Measurements from ENCODE around the gene TMEM94.

Gene TMEM94

GRCh38 chr17:75496005-75496404 is 39.6 kb downstream of the TMEM94 start:
- DNase-seq (ENCODE audit: low spot score): no peak

- DNase-seq (ENCODE audit: low spot score): no peak
These were observed 41.7 kb downstream of the TMEM94 start for GRCh38 chr17:75498039-75498725.

- DNase-seq (ENCODE audit: low spot score): no peak
These were observed 42.3 kb downstream of the TMEM94 start for GRCh38 chr17:75498726-75499213.

GRCh38 chr17:75499313-75500022 is 43.0 kb downstream of the TMEM94 start:
- DNase-seq (ENCODE audit: low spot score): no peak

GRCh38 chr17:75500419-75501216 is 44.2 kb downstream of the TMEM94 start:
- no peak for DNase-seq (ENCODE audit: low spot score)

GRCh38 chr17:75501378-75502071 is 45.1 kb downstream of the TMEM94 start:
- DNase-seq (ENCODE audit: low spot score): no peak

GRCh38 chr17:75502072-75502720 is 45.8 kb downstream of the TMEM94 start:
- DNase-seq (ENCODE audit: low spot score): no peak

GRCh38 chr17:75502721-75503329 is 46.4 kb downstream of the TMEM94 start:
- DNase-seq (ENCODE audit: low spot score): no peak

- DNase-seq (ENCODE audit: low spot score): no peak
These were observed 47.0 kb downstream of the TMEM94 start for GRCh38 chr17:75503337-75503950.

GRCh38 chr17:75503976-75504346 is 47.5 kb downstream of the TMEM94 start:
- DNase-seq (ENCODE audit: low spot score): no peak

GRCh38 chr17:75504347-75505151 is 48.1 kb downstream of the TMEM94 start:
- no peak for DNase-seq (ENCODE audit: low spot score)

GRCh38 chr17:75505152-75505409 is 48.6 kb downstream of the TMEM94 start:
- DNase-seq (ENCODE audit: low spot score): no peak

GRCh38 chr17:75505640-75506039 is 49.2 kb downstream of the TMEM94 start:
- DNase-seq (ENCODE audit: low spot score): no peak

GRCh38 chr17:75506134-75506533 is 49.7 kb downstream of the TMEM94 start:
- DNase-seq (ENCODE audit: low spot score): no peak

- no peak for DNase-seq (ENCODE audit: low spot score)
These were observed 50.5 kb downstream of the TMEM94 start for GRCh38 chr17:75506888-75507287.

- DNase-seq (ENCODE audit: low spot score): no peak
These were observed 51.6 kb downstream of the TMEM94 start for GRCh38 chr17:75507733-75508719.

GRCh38 chr17:75508931-75509361 is 52.5 kb downstream of the TMEM94 start:
- DNase-seq (ENCODE audit: low spot score): no peak

- no peak for DNase-seq (ENCODE audit: low spot score)
These were observed 53.3 kb downstream of the TMEM94 start for GRCh38 chr17:75509528-75510258.

All from SK-N-DZ (cell line).